H1 (cell line): Measurements from ENCODE around the gene BRCA2. TPM values are rescaled to one million over a fixed set of nuclear protein-coding genes. Genes with fewer than 3 reads are reported as not detected.

Source experiments
- CTCF ChIA-PET: fragments of 300-600 bp; sonication (Branson Sonifier 250); formaldehyde crosslinking; loops from one replicate; lab custom pipeline; 2021; ENCODE audit not compliant: partially characterized antibody; lab: Charles Lee
- POLR2A ChIA-PET: fragments of 300-600 bp; sonication (Branson Sonifier 250); formaldehyde crosslinking; loops from one replicate; lab custom pipeline; 2021; ENCODE audit warnings: inconsistent platforms; ENCODE audit not compliant: partially characterized antibody; lab: Charles Lee
- DNase-seq, 2 experiments: peaks; one replicate each; pipeline versions ENCODE4 v3.0.0 to v3.0.0-alpha.2; 2010 to 2022; ENCODE audit warnings: low spot score in 2 of 2, low read depth in 1 of 2, mixed read lengths in 1 of 2
- FAIRE-seq: peaks from 2 replicates; lab custom pipeline; 2011; peaks lifted over from hg19 to GRCh38; lab: Jason Lieb, UNC
- H2AFZ ChIP-seq: 2 replicates; pipeline ENCODE4 v1.8.1; 2012; ENCODE audit warnings: low read length, inconsistent platforms
- H2AK5ac ChIP-seq: 2 replicates; pipeline ENCODE4 v1.6.1; 2013; ENCODE audit warnings: low read depth, low read length
- H2BK120ac ChIP-seq: replicated peaks from 2 replicates; pipeline ENCODE3; 2013; ENCODE audit warnings: low read depth, low read length, inconsistent platforms
- H2BK12ac ChIP-seq: 2 replicates; pipeline ENCODE4 v1.6.1; 2013; ENCODE audit warnings: low read depth, low read length
- H2BK15ac ChIP-seq: 2 replicates; pipeline ENCODE4 v1.6.1; 2013; ENCODE audit warnings: low read length
- H2BK20ac ChIP-seq: 2 replicates; pipeline ENCODE4 v1.6.1; 2013; ENCODE audit warnings: low read length
- H2BK5ac ChIP-seq: 2 replicates; pipeline ENCODE4 v1.6.1; 2013; ENCODE audit warnings: low read depth, low read length
- H3K14ac ChIP-seq: 2 replicates; pipeline ENCODE4 v1.6.1; 2013; ENCODE audit warnings: inconsistent platforms; ENCODE audit not compliant: insufficient read length
- H3K18ac ChIP-seq: 2 replicates; pipeline ENCODE4 v1.6.1; 2013; ENCODE audit warnings: low read length; ENCODE audit errors: extremely low read depth
- H3K23ac ChIP-seq: 2 replicates; pipeline ENCODE4 v1.6.1; 2013; ENCODE audit warnings: inconsistent platforms; ENCODE audit not compliant: insufficient read length
- H3K23me2 ChIP-seq: 2 replicates; pipeline ENCODE4 v1.6.1; 2013; ENCODE audit warnings: low read depth, low read length
- H3K27ac ChIP-seq: 2 replicates; pipeline ENCODE4 v1.6.1; 2011; ENCODE audit warnings: low read depth, low read length, inconsistent platforms
- H3K27me3 ChIP-seq, 4 experiments: replicated peaks in 1 of 4; 1 replicate in 1 of 4; 2 replicates in 3 of 4; pipeline versions ENCODE4 v1.6.1 to v1.8.1; 2011 to 2013; ENCODE audit warnings: low read length in 3 of 4, mild to moderate bottlenecking in 3 of 4, inconsistent platforms in 2 of 4, mixed read lengths in 2 of 4, moderate library complexity in 1 of 4; ENCODE audit not compliant: control insufficient read depth in 3 of 4, insufficient read depth in 3 of 4; ENCODE audit errors: extremely low read depth in 1 of 4
- H3K36me3 ChIP-seq, 4 experiments: 2 replicates each; pipeline versions ENCODE4 v1.6.1 to v1.8.1; 2011 to 2013; ENCODE audit warnings: mild to moderate bottlenecking in 4 of 4, low read length in 3 of 4, moderate library complexity in 2 of 4, control low read depth in 1 of 4, inconsistent platforms in 1 of 4; ENCODE audit not compliant: insufficient read depth in 4 of 4, control insufficient read depth in 2 of 4
- H3K4ac ChIP-seq: replicated peaks from 2 replicates; pipeline ENCODE3; 2013; ENCODE audit warnings: low read length, low read depth, mixed read lengths, inconsistent platforms; ENCODE audit not compliant: insufficient read length
- H3K4me1 ChIP-seq, 4 experiments: replicated peaks in 1 of 4; 1 replicate in 1 of 4; 2 replicates in 3 of 4; pipeline versions ENCODE4 v1.6.1 to v1.8.1; 2011 to 2013; ENCODE audit warnings: low read length in 3 of 4, inconsistent platforms in 2 of 4, mixed read lengths in 1 of 4; ENCODE audit not compliant: insufficient read depth in 4 of 4, control insufficient read depth in 3 of 4
- H3K4me2 ChIP-seq, 2 experiments: 2 replicates each; pipeline versions ENCODE4 v1.6.1 to v1.8.1; 2011 to 2013; ENCODE audit warnings: low read depth in 2 of 2, low read length in 2 of 2, control low read depth in 1 of 2, inconsistent platforms in 1 of 2, mild to moderate bottlenecking in 1 of 2; ENCODE audit not compliant: insufficient read depth in 1 of 2
- H3K4me3 ChIP-seq, 4 experiments: fragments of 200-600, 300-600 bp in 1 of 4; sonication (generic), shearing (Covaris generic), sonication (Bioruptor Twin) in 1 of 4; 2 replicates each; pipeline versions ENCODE4 v1.5.1 to v1.8.1; 2011 to 2016; ENCODE audit warnings: low read length in 4 of 4, low read depth in 3 of 4, control low read depth in 2 of 4, inconsistent platforms in 2 of 4, mild to moderate bottlenecking in 2 of 4, mixed read lengths in 1 of 4, moderate library complexity in 1 of 4; ENCODE audit not compliant: insufficient read depth in 2 of 4; ENCODE audit errors: extremely low read depth in 1 of 4
- H3K56ac ChIP-seq: replicated peaks from 2 replicates; pipeline ENCODE3; 2013; ENCODE audit warnings: low read depth, mild to moderate bottlenecking, mixed read lengths, low read length, inconsistent platforms; ENCODE audit not compliant: insufficient read length
- H3K79me1 ChIP-seq: 2 replicates; pipeline ENCODE4 v1.6.1; 2013; ENCODE audit warnings: low read depth, low read length, control low read depth
- H3K79me2 ChIP-seq, 2 experiments: 2 replicates each; pipeline versions ENCODE4 v1.6.1 to v1.8.1; 2012 to 2013; ENCODE audit warnings: low read length in 2 of 2, mild to moderate bottlenecking in 2 of 2, inconsistent platforms in 1 of 2; ENCODE audit not compliant: insufficient read depth in 2 of 2, control insufficient read depth in 1 of 2
- H3K9ac ChIP-seq, 4 experiments: replicated peaks in 1 of 4; 1 replicate in 1 of 4; 2 replicates in 3 of 4; pipeline versions ENCODE4 v1.6.1 to v1.8.1; 2011 to 2013; ENCODE audit warnings: low read depth in 3 of 4, low read length in 3 of 4, control low read depth in 2 of 4, mild to moderate bottlenecking in 2 of 4, moderate library complexity in 2 of 4, inconsistent platforms in 1 of 4; ENCODE audit errors: extremely low read depth in 1 of 4
- H3K9me3 ChIP-seq, 2 experiments: 2 replicates each; pipeline versions ENCODE4 v1.6.1 to v1.8.1; 2012 to 2013; ENCODE audit warnings: mild to moderate bottlenecking in 2 of 2, moderate library complexity in 2 of 2, control low read depth in 1 of 2, inconsistent platforms in 1 of 2, low read depth in 1 of 2, low read length in 1 of 2, mixed read lengths in 1 of 2; ENCODE audit not compliant: insufficient read depth in 2 of 2
- H4K20me1 ChIP-seq, 2 experiments: replicated peaks in 1 of 2; 2 replicates each; pipeline versions ENCODE3 to v1.8.1; 2011 to 2013; ENCODE audit warnings: inconsistent platforms in 2 of 2, low read length in 2 of 2, mild to moderate bottlenecking in 1 of 2; ENCODE audit not compliant: insufficient read depth in 2 of 2, control insufficient read depth in 1 of 2
- H4K5ac ChIP-seq: 2 replicates; pipeline ENCODE4 v1.6.1; 2013; ENCODE audit warnings: low read length, low read depth, mixed read lengths, inconsistent platforms; ENCODE audit not compliant: insufficient read length
- H4K8ac ChIP-seq: 2 replicates; pipeline ENCODE4 v1.8.0; 2013; ENCODE audit warnings: mild to moderate bottlenecking, moderate library complexity, low read length, inconsistent platforms; ENCODE audit not compliant: insufficient read depth; ENCODE audit errors: extremely low read depth
- H4K91ac ChIP-seq: replicated peaks from 2 replicates; pipeline ENCODE3; 2013; ENCODE audit warnings: low read length, mixed read lengths, inconsistent platforms; ENCODE audit not compliant: insufficient read length
- BACH1 ChIP-seq: IDR thresholded peaks from 2 replicates; pipeline ENCODE4 v1.6.1; 2012; ENCODE audit warnings: low read length, improper control_type of control experiment
- CBX5 ChIP-seq: fragments of 300-800, 300-1000 bp; sonication (generic); IDR thresholded peaks from 2 replicates; pipeline ENCODE4 v1.7.1; 2016; ENCODE audit warnings: antibody characterized with exemption, low read length, low read depth
- JUN ChIP-seq: IDR thresholded peaks from 2 replicates; pipeline ENCODE4 v1.6.1; 2011; ENCODE audit warnings: low read depth, mild to moderate bottlenecking, improper control_type of control experiment, low read length
- KDM5A ChIP-seq: fragments of 200-600 bp; IDR thresholded peaks from 2 replicates; pipeline ENCODE4 v1.7.1; 2012; ENCODE audit warnings: mild to moderate bottlenecking, low read length, inconsistent platforms, mixed read lengths
- NANOG ChIP-seq: IDR thresholded peaks from 2 replicates; pipeline ENCODE4 v1.6.1; 2011; ENCODE audit warnings: low read length, low read depth, mild to moderate bottlenecking, inconsistent platforms; ENCODE audit not compliant: insufficient read depth, poor library complexity, severe bottlenecking
- SP1 ChIP-seq: IDR thresholded peaks from 2 replicates; pipeline ENCODE4 v1.6.1; 2011; ENCODE audit warnings: low read depth, low read length
- TCF12 ChIP-seq: IDR thresholded peaks from 2 replicates; pipeline ENCODE4 v1.6.1; 2011; ENCODE audit warnings: low read depth, mild to moderate bottlenecking, low read length
- YY1 ChIP-seq: IDR thresholded peaks from 2 replicates; pipeline ENCODE4 v1.6.1; 2011; ENCODE audit warnings: low read depth, mild to moderate bottlenecking, low read length
- WGBS, 2 experiments: shearing (Covaris generic) in 1 of 2; methylation state at CpG; one replicate each; pipeline versions ENCODE4 v1.1.6 to v1.1.7; 2013 to 2015; ENCODE audit warnings: low lambda C conversion rate in 2 of 2, mixed read lengths in 2 of 2, inconsistent platforms in 1 of 2, low coverage in 1 of 2, missing lambda C conversion rate in 1 of 2; ENCODE audit not compliant: insufficient replicate concordance in 2 of 2, insufficient coverage in 1 of 2, insufficient read length in 1 of 2; ENCODE audit errors: extremely low coverage in 1 of 2, missing lambda C conversion rate in 1 of 2; 5-methylcytosine and 5-hydroxymethylcytosine counted together
- polyA plus RNA-seq, 7 experiments: library from polyadenylated mRNA; depleted of rRNA in 3 of 7; stranded (reverse) in 5 of 7; unstranded in 2 of 7; fragments of >200 nt in 5 of 7; fragments of 200-250 nt in 2 of 7; gene quantifications; 1 replicate in 5 of 7; 2 replicates in 1 of 7; 4 replicates in 1 of 7; pipeline versions ENCODE4 v1.2.1 to v1.2.3, GENCODE V29; 2011 to 2013; ENCODE audit warnings: missing spikeins in 2 of 7, mixed read lengths in 2 of 7
- total RNA-seq: library from RNA; stranded (reverse); fragmentation: NEBNext Ultra II Directional; extraction: Animal tissue kit (Norgen Biotek cat#: 25700); gene quantifications from 2 replicates; pipeline ENCODE4 v1.2.1, GENCODE V29; 2021

Gene BRCA2
- total and polyA plus RNA-seq, 2 of the 8 experiments (the other 6 are each of a cell fraction or from before 2014, with no cell fraction given): 4.2 to 24.9 TPM

- TF ChIP-seq YY1: no peak
- no peak for TF ChIP-seq NANOG
- no peak for TF ChIP-seq BACH1
- TF ChIP-seq KDM5A: no peak
- TF ChIP-seq SP1: no peak
- TF ChIP-seq CBX5: no peak
- no peak for TF ChIP-seq TCF12
- TF ChIP-seq JUN: no peak
- Histone ChIP-seq H3K4me2 (no peak overlapping the region), H3K4me1 (no peaks in the 10 kb centered on the region), H2AFZ (no peak overlapping the region), H3K27me3 (no peaks in the 10 kb centered on the region), H3K56ac (no peak overlapping the region), H2BK5ac (no peak overlapping the region), H3K9me3 (no peaks in the 10 kb centered on the region), H3K79me1 (no peaks in the 10 kb centered on the region), H4K20me1 (no peaks in the 10 kb centered on the region), H3K36me3 (no peaks in the 10 kb centered on the region), H4K8ac (no peak overlapping the region), H3K79me2 (no peaks in the 10 kb centered on the region), H3K27ac (no peak overlapping the region), H2BK15ac (no peak overlapping the region), H3K4ac (no peak overlapping the region), H4K91ac (no peak overlapping the region), H3K18ac (no peak overlapping the region), H3K23me2 (no peaks in the 10 kb centered on the region), H2BK20ac (no peak overlapping the region), H2BK120ac (no peak overlapping the region), H3K4me3 (no peak overlapping the region), H4K5ac (no peak overlapping the region), H3K23ac (no peak overlapping the region), H2AK5ac (no peak overlapping the region), H3K14ac (no peak overlapping the region), H2BK12ac (no peak overlapping the region), H3K9ac (no peak overlapping the region)
- POLR2A ChIA-PET: no interaction called here
- 88% methylated on average over 2 of the region's 2 CpGs; no CpG with 5 or more reads in 1 of the 2 experiments for WGBS, 2 experiments
- CTCF ChIA-PET: interaction anchor here (0.6 to 0.7 kb wide), 2 partner anchors 150 to 387 kb away, joined by 3 to 4 read pairs; no protein-coding TSS in a partner anchor
- DNase-seq: no peak
- FAIRE-seq: no peak
Measured at GRCh38 chr13:32297206-32297605, 18.1 kb upstream of the BRCA2 start.
